Body of pancreas (tissue), 4 donors: Measurements from ENCODE around the gene UTP11. TPM values are rescaled to one million over a fixed set of nuclear protein-coding genes. Genes with fewer than 3 reads are reported as not detected.

ENCODE experiments used
- ATAC-seq: fragments of 150-250 bp; one replicate; pipeline ENCODE4 v1.9.1; 2016
- DNase-seq, 4 donors: peaks; one replicate each; pipeline ENCODE4 v3.0.0-alpha.2; 2019
- H3K27ac ChIP-seq, 4 donors: fragments of 200-600 bp; sonication (generic); 1 replicate in 3 of 4; 2 replicates in 1 of 4; pipeline versions ENCODE4 v1.5.1 to v1.6.1; 2016 to 2019; ENCODE audit warnings: mild to moderate bottlenecking in 1 of 4, mixed read lengths in 1 of 4, moderate library complexity in 1 of 4
- H3K27me3 ChIP-seq, 2 donors: fragments of 200-600 bp; sonication (generic); one replicate each; pipeline ENCODE4 v1.6.0; 2016; ENCODE audit warnings: mild to moderate bottlenecking in 1 of 2
- H3K36me3 ChIP-seq, 2 donors: fragments of 200-600 bp; sonication (generic); replicated peaks in 1 of 2; 2 replicates each; pipeline ENCODE4 v1.5.1; 2016; ENCODE audit warnings: low read depth in 2 of 2; ENCODE audit not compliant: insufficient read depth in 1 of 2
- H3K4me1 ChIP-seq: fragments of 200-600 bp; sonication (generic); one replicate; pipeline ENCODE4 v1.6.0; 2016
- H3K4me3 ChIP-seq, 2 donors: fragments of 200-600 bp; sonication (generic); 1 replicate in 1 of 2; 2 replicates in 1 of 2; pipeline ENCODE4 v1.5.1; 2016 to 2019
- H3K9me3 ChIP-seq, 3 donors: fragments of 200-600 bp; sonication (generic); 1 replicate in 2 of 3; 2 replicates in 1 of 3; pipeline ENCODE4 v1.5.1; 2016
- POLR2A ChIP-seq, 3 donors: fragments of 450-650 bp; IDR thresholded peaks; one replicate each; pipeline ENCODE4 v1.6.1; 2016; ENCODE audit warnings: antibody characterized with exemption in 3 of 3, mild to moderate bottlenecking in 2 of 3
- WGBS, 2 donors: methylation state at CpG; one replicate each; pipeline ENCODE4 v1.1.5; 2017; 5-methylcytosine and 5-hydroxymethylcytosine counted together
- intact Hi-C: fragments of 100-400 bp; cut with DNase I; formaldehyde crosslinking; loops from one replicate; pipeline ENCODE4 v1.15.1; 2023
- total RNA-seq, 2 donors: library from RNA; depleted of rRNA; stranded (reverse); fragments of >200 nt; gene quantifications; one replicate each; pipeline ENCODE4 v1.1.0, GENCODE V29; 2016
- TF ChIP-seq, protein P1 (sequence below), 7 experiments: fragments of 450-650 bp in 4 of 7; fragments of 200-600 bp in 3 of 7; sonication (generic) in 3 of 7; IDR thresholded peaks; one replicate each; pipeline ENCODE4 v1.5.1; 2016 to 2019; ENCODE audit warnings: antibody characterized with exemption in 7 of 7

UTP11 gene
- total RNA-seq, 2 donors from 2014 or later = 10.9 to 13.2 TPM

DNA sequence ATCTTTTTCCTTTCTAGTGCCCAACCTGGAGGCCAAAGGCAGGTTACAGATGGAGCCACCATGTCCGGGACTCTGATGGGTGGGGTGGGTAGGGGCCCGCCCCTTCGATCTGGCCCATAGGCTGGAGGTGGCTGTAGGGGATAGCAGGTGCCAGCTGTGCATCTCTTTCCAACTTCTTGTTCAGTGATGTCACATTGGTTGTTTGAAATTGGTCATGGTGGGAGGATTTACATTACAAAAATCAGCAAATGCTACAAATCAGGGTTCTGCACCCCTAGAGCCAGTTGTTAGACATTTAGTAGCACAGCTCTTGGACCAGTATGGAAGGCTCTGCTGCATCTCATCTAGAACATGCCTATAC, 56.4 kb downstream of the UTP11 start:
- intact Hi-C loops = no loop called here
- H3K4me3 ChIP-seq = no peak overlapping the region
- H3K4me1 ChIP-seq = no peaks in the 10 kb centered on the region
- no peak for DNase-seq
- 69 to 73% methylated on average over 3 of the region's 3 CpGs for WGBS, 2 donors
- no peak overlapping the region for H3K27ac ChIP-seq
- H3K36me3 ChIP-seq = no peaks in the 10 kb centered on the region
- no peaks in the 10 kb centered on the region for H3K27me3 ChIP-seq
- ATAC-seq = no peak
- TF ChIP-seq POLR2A (IDR thresholded peaks at IDR 0.05) = no peak
- TF ChIP-seq, protein P1, sequence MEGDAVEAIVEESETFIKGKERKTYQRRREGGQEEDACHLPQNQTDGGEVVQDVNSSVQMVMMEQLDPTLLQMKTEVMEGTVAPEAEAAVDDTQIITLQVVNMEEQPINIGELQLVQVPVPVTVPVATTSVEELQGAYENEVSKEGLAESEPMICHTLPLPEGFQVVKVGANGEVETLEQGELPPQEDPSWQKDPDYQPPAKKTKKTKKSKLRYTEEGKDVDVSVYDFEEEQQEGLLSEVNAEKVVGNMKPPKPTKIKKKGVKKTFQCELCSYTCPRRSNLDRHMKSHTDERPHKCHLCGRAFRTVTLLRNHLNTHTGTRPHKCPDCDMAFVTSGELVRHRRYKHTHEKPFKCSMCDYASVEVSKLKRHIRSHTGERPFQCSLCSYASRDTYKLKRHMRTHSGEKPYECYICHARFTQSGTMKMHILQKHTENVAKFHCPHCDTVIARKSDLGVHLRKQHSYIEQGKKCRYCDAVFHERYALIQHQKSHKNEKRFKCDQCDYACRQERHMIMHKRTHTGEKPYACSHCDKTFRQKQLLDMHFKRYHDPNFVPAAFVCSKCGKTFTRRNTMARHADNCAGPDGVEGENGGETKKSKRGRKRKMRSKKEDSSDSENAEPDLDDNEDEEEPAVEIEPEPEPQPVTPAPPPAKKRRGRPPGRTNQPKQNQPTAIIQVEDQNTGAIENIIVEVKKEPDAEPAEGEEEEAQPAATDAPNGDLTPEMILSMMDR (IDR thresholded peaks at IDR 0.05) = no peak
- H3K9me3 ChIP-seq = no peaks in the 10 kb centered on the region

GRCh38 chr1:38071312-38072256, 59.0 kb downstream of the UTP11 start:
- H3K9me3 ChIP-seq = no peaks in the 10 kb centered on the region
- ATAC-seq (no peak), DNase-seq (no peak)
- H3K36me3 ChIP-seq = no peaks in the 10 kb centered on the region
- H3K27me3 ChIP-seq = no peaks in the 10 kb centered on the region
- no peak overlapping the region for H3K4me3 ChIP-seq
- no peaks in the 10 kb centered on the region for H3K4me1 ChIP-seq
- intact Hi-C loops = no loop called here
- 52 to 59% methylated on average over 9 to 10 of the region's 10 CpGs for WGBS, 2 donors
- no peak overlapping the region for H3K27ac ChIP-seq
- TF ChIP-seq POLR2A (IDR thresholded peaks at IDR 0.05) = no peak
- TF ChIP-seq, protein P1 (IDR thresholded peaks at IDR 0.05) = peak in 1 of 7 experiments; percentile 38

DNA sequence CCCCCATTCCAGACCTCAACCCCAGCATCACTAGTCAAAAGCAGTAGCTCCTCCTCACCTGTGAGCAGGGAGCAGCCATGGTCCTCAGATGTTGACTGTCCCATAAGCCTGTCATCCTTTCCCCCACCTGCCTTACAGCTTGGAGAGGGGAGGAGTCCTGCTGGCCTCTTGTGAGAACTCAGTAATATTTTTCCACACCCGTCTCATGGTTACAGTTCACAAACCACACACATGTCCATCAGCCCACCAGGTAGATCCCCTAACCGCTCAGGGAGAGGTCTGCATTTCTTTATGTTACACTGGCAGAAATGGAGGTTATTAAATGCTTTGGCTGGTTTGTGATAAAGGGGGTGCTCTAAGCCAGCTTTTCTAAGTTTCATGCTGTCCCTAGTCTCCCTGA, 60.3 kb downstream of the UTP11 start:
- Histone ChIP-seq H3K36me3 (no peaks in the 10 kb centered on the region), H3K4me3 (no peak overlapping the region), H3K27me3 (no peaks in the 10 kb centered on the region), H3K27ac (no peak overlapping the region), H3K9me3 (no peaks in the 10 kb centered on the region), H3K4me1 (no peaks in the 10 kb centered on the region)
- DNase-seq (no peak), ATAC-seq (no peak)
- whole genome bisulfite sequencing, 2 donors = 54 to 58% methylated on average over 2 of the region's 2 CpGs
- intact Hi-C loops = no loop called here
- TF ChIP-seq, protein P1 (IDR thresholded peaks at IDR 0.05) = no peak
- TF ChIP-seq POLR2A (IDR thresholded peaks at IDR 0.05) = no peak

- Histone ChIP-seq H3K36me3 (no peaks in the 10 kb centered on the region), H3K27me3 (no peaks in the 10 kb centered on the region), H3K4me1 (no peaks in the 10 kb centered on the region), H3K9me3 (no peaks in the 10 kb centered on the region), H3K27ac (no peak overlapping the region), H3K4me3 (no peak overlapping the region)
- no peak for ATAC-seq
- no peak for DNase-seq
- WGBS, 2 donors = 43 to 58% methylated on average over 5 to 9 of the region's 9 CpGs
- intact Hi-C loops = no loop called here
- TF ChIP-seq POLR2A (IDR thresholded peaks at IDR 0.05) = no peak
- TF ChIP-seq, protein P1 (IDR thresholded peaks at IDR 0.05) = no peak
These were observed 61.2 kb downstream of the UTP11 start for GRCh38 chr1:38073534-38074301.
